ENCODE data around the gene PIM3. TPM values are rescaled to one million over a fixed set of nuclear protein-coding genes. Genes with fewer than 3 reads are reported as not detected.

PIM3 gene
- total and polyA plus RNA-seq, 4 donors, result 14.5 to 44.0 (median 28.1) TPM

GRCh38 chr22:49976439-49977175 is 16.0 kb downstream of the PIM3 start:
- H3K36me3 ChIP-seq (ENCODE audit: control insufficient read depth in 4 of 4, insufficient read depth in 3 of 4, low read depth in 1 of 4, low read length in 3 of 4), result no peaks in the 10 kb centered on the region
- H3K4me1 ChIP-seq (ENCODE audit: control insufficient read depth in 4 of 4, insufficient read depth in 4 of 4, low read length in 3 of 4), result peaks cover 0 to 6% (median 2%) of the 10 kb centered on the region in 4 donors
- 75% methylated on average over 15 of the region's 15 CpGs for WGBS
- TF ChIP-seq, protein P1, sequence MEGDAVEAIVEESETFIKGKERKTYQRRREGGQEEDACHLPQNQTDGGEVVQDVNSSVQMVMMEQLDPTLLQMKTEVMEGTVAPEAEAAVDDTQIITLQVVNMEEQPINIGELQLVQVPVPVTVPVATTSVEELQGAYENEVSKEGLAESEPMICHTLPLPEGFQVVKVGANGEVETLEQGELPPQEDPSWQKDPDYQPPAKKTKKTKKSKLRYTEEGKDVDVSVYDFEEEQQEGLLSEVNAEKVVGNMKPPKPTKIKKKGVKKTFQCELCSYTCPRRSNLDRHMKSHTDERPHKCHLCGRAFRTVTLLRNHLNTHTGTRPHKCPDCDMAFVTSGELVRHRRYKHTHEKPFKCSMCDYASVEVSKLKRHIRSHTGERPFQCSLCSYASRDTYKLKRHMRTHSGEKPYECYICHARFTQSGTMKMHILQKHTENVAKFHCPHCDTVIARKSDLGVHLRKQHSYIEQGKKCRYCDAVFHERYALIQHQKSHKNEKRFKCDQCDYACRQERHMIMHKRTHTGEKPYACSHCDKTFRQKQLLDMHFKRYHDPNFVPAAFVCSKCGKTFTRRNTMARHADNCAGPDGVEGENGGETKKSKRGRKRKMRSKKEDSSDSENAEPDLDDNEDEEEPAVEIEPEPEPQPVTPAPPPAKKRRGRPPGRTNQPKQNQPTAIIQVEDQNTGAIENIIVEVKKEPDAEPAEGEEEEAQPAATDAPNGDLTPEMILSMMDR (IDR thresholded peaks at IDR 0.05; ENCODE audit: low read depth, low read length, missing input control), result no peak
- no peak for TF ChIP-seq HNF4G (IDR thresholded peaks at IDR 0.05)
- TF ChIP-seq NR2F2 (IDR thresholded peaks at IDR 0.05), result no peak
- TF ChIP-seq, protein P2, sequence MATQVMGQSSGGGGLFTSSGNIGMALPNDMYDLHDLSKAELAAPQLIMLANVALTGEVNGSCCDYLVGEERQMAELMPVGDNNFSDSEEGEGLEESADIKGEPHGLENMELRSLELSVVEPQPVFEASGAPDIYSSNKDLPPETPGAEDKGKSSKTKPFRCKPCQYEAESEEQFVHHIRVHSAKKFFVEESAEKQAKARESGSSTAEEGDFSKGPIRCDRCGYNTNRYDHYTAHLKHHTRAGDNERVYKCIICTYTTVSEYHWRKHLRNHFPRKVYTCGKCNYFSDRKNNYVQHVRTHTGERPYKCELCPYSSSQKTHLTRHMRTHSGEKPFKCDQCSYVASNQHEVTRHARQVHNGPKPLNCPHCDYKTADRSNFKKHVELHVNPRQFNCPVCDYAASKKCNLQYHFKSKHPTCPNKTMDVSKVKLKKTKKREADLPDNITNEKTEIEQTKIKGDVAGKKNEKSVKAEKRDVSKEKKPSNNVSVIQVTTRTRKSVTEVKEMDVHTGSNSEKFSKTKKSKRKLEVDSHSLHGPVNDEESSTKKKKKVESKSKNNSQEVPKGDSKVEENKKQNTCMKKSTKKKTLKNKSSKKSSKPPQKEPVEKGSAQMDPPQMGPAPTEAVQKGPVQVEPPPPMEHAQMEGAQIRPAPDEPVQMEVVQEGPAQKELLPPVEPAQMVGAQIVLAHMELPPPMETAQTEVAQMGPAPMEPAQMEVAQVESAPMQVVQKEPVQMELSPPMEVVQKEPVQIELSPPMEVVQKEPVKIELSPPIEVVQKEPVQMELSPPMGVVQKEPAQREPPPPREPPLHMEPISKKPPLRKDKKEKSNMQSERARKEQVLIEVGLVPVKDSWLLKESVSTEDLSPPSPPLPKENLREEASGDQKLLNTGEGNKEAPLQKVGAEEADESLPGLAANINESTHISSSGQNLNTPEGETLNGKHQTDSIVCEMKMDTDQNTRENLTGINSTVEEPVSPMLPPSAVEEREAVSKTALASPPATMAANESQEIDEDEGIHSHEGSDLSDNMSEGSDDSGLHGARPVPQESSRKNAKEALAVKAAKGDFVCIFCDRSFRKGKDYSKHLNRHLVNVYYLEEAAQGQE (IDR thresholded peaks at IDR 0.05), result no peak
- TF ChIP-seq FOXA1 (IDR thresholded peaks at IDR 0.05), result no peak
- TF ChIP-seq GABPA (IDR thresholded peaks at IDR 0.05 in 1 of 2, conservative IDR thresholded peaks at IDR 0.05 in 1 of 2), result no peak
- no peak for TF ChIP-seq YY1 (IDR thresholded peaks at IDR 0.05)
- TF ChIP-seq FOXA2 (IDR thresholded peaks at IDR 0.05), result no peak
- TF ChIP-seq ZBTB33 (IDR thresholded peaks at IDR 0.05), result no peak
- no peak for TF ChIP-seq RAD21 (IDR thresholded peaks at IDR 0.05)
- TF ChIP-seq TAF1 (conservative IDR thresholded peaks at IDR 0.05), result no peak
- no peak for TF ChIP-seq RXRA (IDR thresholded peaks at IDR 0.05)
- TF ChIP-seq HNF4A (conservative IDR thresholded peaks at IDR 0.05), result no peak
- no peak for TF ChIP-seq JUND (IDR thresholded peaks at IDR 0.05)
- no peak for TF ChIP-seq SP1 (IDR thresholded peaks at IDR 0.05)
- no peak for TF ChIP-seq EGR1 (IDR thresholded peaks at IDR 0.05; ENCODE audit: low read depth in 2 of 2)
- no peaks in the 10 kb centered on the region for H3K9me3 ChIP-seq (ENCODE audit: control insufficient read depth in 4 of 4, low read length in 3 of 4)
- no peak overlapping the region for H3K4me3 ChIP-seq (ENCODE audit: low read depth in 1 of 3, low read length in 3 of 3)
- no peaks in the 10 kb centered on the region for H3K27me3 ChIP-seq (ENCODE audit: control insufficient read depth in 4 of 4, insufficient read depth in 4 of 4, low read length in 3 of 4)
- no peak overlapping the region for H3K27ac ChIP-seq (ENCODE audit: low read depth in 1 of 2, low read length in 2 of 2)
- no peak overlapping the region for H3K9ac ChIP-seq (ENCODE audit: low read depth in 1 of 2, low read length in 2 of 2)
- DNase-seq (ENCODE audit: low spot score), result no peak

- 92% methylated on average over 14 of the region's 14 CpGs for WGBS
- no peaks in the 10 kb centered on the region for H3K27me3 ChIP-seq (ENCODE audit: control insufficient read depth in 4 of 4, insufficient read depth in 4 of 4, low read length in 3 of 4)
- TF ChIP-seq EGR1 (IDR thresholded peaks at IDR 0.05; ENCODE audit: low read depth in 2 of 2) (no peak), HNF4G (IDR thresholded peaks at IDR 0.05) (no peak), FOXA2 (IDR thresholded peaks at IDR 0.05) (no peak), RAD21 (IDR thresholded peaks at IDR 0.05) (no peak), JUND (IDR thresholded peaks at IDR 0.05) (no peak), YY1 (IDR thresholded peaks at IDR 0.05) (no peak), ZBTB33 (IDR thresholded peaks at IDR 0.05) (no peak), HNF4A (conservative IDR thresholded peaks at IDR 0.05) (no peak), TAF1 (conservative IDR thresholded peaks at IDR 0.05) (no peak), GABPA (IDR thresholded peaks at IDR 0.05 in 1 of 2, conservative IDR thresholded peaks at IDR 0.05 in 1 of 2) (no peak), RXRA (IDR thresholded peaks at IDR 0.05) (no peak), NR2F2 (IDR thresholded peaks at IDR 0.05) (no peak)
- TF ChIP-seq, protein P1 (IDR thresholded peaks at IDR 0.05; ENCODE audit: low read depth, low read length, missing input control), result no peak
- TF ChIP-seq, protein P3, sequence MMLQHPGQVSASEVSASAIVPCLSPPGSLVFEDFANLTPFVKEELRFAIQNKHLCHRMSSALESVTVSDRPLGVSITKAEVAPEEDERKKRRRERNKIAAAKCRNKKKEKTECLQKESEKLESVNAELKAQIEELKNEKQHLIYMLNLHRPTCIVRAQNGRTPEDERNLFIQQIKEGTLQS (IDR thresholded peaks at IDR 0.05), result no peak
- TF ChIP-seq, protein P4, sequence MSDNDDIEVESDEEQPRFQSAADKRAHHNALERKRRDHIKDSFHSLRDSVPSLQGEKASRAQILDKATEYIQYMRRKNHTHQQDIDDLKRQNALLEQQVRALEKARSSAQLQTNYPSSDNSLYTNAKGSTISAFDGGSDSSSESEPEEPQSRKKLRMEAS (IDR thresholded peaks at IDR 0.05), result no peak
Measured at GRCh38 chr22:49977578-49977977, 17.0 kb downstream of the PIM3 start.

More at GRCh38 chr22:49977578-49977977, 17.0 kb downstream of the PIM3 start:
- H3K27ac ChIP-seq (ENCODE audit: low read depth in 1 of 2, low read length in 2 of 2), result no peak overlapping the region
- no peak for DNase-seq (ENCODE audit: low spot score)
- no peak overlapping the region for H3K4me3 ChIP-seq (ENCODE audit: low read depth in 1 of 3, low read length in 3 of 3)
- H3K9me3 ChIP-seq (ENCODE audit: control insufficient read depth in 4 of 4, low read length in 3 of 4), result no peaks in the 10 kb centered on the region
- no peak overlapping the region for H3K9ac ChIP-seq (ENCODE audit: low read depth in 1 of 2, low read length in 2 of 2)
- H3K4me1 ChIP-seq (ENCODE audit: control insufficient read depth in 4 of 4, insufficient read depth in 4 of 4, low read length in 3 of 4), result no peaks in the 10 kb centered on the region
- no peaks in the 10 kb centered on the region for H3K36me3 ChIP-seq (ENCODE audit: control insufficient read depth in 4 of 4, insufficient read depth in 3 of 4, low read depth in 1 of 4, low read length in 3 of 4)
